ENCODE results near the gene DKK2.

DNA sequence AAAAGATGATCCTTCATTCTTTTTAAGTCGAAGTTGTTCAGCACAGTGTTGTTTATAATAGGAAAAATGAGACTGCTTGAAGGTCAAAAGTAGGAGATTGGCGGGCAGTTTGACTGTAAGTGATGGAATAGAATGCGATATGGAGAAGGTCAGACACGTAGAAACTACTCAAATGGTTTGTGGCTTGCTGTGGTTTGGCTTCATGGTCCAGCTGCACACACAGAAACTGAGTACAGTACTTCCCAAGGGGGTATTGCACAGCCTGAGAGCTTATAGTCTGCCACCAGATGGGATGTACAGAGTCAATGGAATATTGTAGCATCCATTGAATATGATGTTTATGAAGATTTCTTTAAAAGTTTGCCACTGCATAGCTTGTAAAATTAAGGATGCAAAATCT, 41.1 kb upstream of the DKK2 start:
- no peak for TF ChIP-seq POLR2AphosphoS5 (IDR thresholded peaks at IDR 0.05)
- TF ChIP-seq, protein P1, sequence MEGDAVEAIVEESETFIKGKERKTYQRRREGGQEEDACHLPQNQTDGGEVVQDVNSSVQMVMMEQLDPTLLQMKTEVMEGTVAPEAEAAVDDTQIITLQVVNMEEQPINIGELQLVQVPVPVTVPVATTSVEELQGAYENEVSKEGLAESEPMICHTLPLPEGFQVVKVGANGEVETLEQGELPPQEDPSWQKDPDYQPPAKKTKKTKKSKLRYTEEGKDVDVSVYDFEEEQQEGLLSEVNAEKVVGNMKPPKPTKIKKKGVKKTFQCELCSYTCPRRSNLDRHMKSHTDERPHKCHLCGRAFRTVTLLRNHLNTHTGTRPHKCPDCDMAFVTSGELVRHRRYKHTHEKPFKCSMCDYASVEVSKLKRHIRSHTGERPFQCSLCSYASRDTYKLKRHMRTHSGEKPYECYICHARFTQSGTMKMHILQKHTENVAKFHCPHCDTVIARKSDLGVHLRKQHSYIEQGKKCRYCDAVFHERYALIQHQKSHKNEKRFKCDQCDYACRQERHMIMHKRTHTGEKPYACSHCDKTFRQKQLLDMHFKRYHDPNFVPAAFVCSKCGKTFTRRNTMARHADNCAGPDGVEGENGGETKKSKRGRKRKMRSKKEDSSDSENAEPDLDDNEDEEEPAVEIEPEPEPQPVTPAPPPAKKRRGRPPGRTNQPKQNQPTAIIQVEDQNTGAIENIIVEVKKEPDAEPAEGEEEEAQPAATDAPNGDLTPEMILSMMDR (IDR thresholded peaks at IDR 0.05), result no peak

All from prostate gland (tissue), 2 donors.